ENCODE results near the gene DMRT1.

GRCh38 chr9:966870-967269 lies 125.4 kb downstream of the DMRT1 start:
- no peak for TF ChIP-seq CTCF (IDR thresholded peaks at IDR 0.05)
- TF ChIP-seq POLR2A (IDR thresholded peaks at IDR 0.05), result no peak
